Measurements from ENCODE around the gene RYR2.

DNA sequence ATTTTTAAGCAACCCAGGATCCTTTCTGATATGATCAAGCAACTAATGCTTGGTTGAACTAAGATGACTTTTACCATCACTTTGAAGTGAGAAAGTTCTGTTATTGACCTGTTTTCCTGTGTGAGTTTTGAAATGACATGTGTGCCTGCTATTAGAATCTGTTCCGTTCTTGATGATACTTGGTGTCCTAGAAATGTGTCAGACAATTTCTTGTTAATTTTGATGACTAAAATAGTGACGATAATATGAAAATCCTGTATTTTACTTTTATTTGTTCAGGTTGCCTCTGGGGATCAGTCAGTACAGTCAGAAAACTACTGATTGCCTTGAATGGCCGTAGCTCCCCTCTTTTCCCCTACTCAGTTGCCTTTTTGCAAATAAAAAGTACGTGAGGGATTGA, 228.0 kb downstream of the RYR2 start:
- TF ChIP-seq, protein P1, sequence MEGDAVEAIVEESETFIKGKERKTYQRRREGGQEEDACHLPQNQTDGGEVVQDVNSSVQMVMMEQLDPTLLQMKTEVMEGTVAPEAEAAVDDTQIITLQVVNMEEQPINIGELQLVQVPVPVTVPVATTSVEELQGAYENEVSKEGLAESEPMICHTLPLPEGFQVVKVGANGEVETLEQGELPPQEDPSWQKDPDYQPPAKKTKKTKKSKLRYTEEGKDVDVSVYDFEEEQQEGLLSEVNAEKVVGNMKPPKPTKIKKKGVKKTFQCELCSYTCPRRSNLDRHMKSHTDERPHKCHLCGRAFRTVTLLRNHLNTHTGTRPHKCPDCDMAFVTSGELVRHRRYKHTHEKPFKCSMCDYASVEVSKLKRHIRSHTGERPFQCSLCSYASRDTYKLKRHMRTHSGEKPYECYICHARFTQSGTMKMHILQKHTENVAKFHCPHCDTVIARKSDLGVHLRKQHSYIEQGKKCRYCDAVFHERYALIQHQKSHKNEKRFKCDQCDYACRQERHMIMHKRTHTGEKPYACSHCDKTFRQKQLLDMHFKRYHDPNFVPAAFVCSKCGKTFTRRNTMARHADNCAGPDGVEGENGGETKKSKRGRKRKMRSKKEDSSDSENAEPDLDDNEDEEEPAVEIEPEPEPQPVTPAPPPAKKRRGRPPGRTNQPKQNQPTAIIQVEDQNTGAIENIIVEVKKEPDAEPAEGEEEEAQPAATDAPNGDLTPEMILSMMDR (IDR thresholded peaks at IDR 0.05): no peak
- no peak for TF ChIP-seq POLR2A (IDR thresholded peaks at IDR 0.05)
